ENCODE data around the gene LAPTM5.
"Not testable (repeated sequence)": the region's sequence is repeated elsewhere in the genome, so short reads cannot be mapped to it uniquely, and the experiment has no call there.

LAPTM5 gene

DNA sequence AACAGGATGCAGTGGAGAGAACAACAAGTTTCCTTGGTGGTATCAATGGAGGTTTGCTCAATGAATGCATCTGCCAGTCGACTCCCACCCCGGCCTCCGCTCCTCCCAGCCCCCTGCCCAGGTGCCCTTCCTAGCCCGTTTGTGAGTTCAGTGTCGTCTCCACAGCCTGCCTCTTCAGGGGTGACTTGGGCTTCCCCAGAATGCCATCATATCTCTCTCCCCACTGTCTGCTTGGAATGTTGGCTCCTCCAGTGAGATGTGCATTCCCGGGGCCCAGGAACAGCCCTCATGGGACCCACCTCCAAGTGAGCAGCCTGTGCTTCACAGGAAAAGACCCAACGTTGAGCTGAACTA lies 64.6 kb downstream of the LAPTM5 start:
- H3K9me3 ChIP-seq (ENCODE audit: control insufficient read depth in 1 of 2, low read length in 2 of 2), result no peaks in the 10 kb centered on the region
- H3K27me3 ChIP-seq (ENCODE audit: low read depth, low read length), result no peaks in the 10 kb centered on the region
- no peak overlapping the region for H3K4me3 ChIP-seq (ENCODE audit: low read depth in 1 of 2, low read length in 2 of 2)
- H3K4me1 ChIP-seq (ENCODE audit: control insufficient read depth in 1 of 2, insufficient read depth in 2 of 2, low read length in 2 of 2), result peaks cover 0 to 2% of the 10 kb centered on the region in 2 donors
- H3K36me3 ChIP-seq (ENCODE audit: control insufficient read depth in 1 of 2, insufficient read depth in 2 of 2, low read length in 2 of 2), result no peaks in the 10 kb centered on the region
- H3K27ac ChIP-seq (ENCODE audit: low read length), result no peak overlapping the region

DNA sequence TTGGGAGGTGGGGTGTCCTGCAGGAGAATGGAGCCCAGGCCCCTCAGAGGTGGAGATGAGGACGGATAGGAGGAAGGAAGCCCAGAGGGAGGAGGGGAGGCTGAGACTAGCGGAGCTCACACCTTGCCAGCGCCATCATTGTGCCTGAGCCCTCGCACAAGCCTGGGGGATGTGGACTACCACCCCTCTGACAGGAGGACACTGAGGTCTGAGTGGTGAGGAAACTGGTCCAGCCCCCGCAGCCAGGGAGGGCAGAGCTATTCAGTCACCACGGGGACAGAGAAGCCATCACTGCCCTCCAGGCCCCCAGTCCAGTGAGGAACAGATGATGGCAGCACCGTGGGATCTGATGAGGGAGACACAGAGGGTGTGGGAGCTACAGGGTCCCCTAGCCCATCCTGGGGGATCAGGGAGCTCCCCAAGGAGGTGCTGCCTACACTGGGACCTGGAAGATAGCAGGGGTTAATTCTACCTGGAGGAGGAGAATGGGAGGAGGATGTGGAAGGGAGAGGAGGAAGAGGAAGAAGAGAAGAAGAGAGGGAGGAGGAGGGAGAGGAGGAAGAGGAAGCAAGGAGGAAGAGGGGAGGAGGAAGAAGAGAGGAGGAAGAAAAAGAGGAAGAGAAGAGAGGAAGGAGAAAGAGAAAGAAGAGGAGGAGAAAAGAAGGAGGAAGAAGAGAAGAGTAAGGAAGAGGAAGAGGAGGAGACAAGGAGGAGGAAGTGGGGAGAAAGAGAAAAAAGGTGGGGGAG lies 65.2 kb downstream of the LAPTM5 start:
- Histone ChIP-seq H3K36me3 (ENCODE audit: control insufficient read depth in 1 of 2, insufficient read depth in 2 of 2, low read length in 2 of 2) (no peaks in the 10 kb centered on the region), H3K27ac (ENCODE audit: low read length) (no peak overlapping the region), H3K4me3 (ENCODE audit: low read depth in 1 of 2, low read length in 2 of 2) (no peak overlapping the region), H3K9me3 (ENCODE audit: control insufficient read depth in 1 of 2, low read length in 2 of 2) (no peaks in the 10 kb centered on the region), H3K27me3 (ENCODE audit: low read depth, low read length) (no peaks in the 10 kb centered on the region), H3K4me1 (ENCODE audit: control insufficient read depth in 1 of 2, insufficient read depth in 2 of 2, low read length in 2 of 2) (no peaks in the 10 kb centered on the region)

DNA sequence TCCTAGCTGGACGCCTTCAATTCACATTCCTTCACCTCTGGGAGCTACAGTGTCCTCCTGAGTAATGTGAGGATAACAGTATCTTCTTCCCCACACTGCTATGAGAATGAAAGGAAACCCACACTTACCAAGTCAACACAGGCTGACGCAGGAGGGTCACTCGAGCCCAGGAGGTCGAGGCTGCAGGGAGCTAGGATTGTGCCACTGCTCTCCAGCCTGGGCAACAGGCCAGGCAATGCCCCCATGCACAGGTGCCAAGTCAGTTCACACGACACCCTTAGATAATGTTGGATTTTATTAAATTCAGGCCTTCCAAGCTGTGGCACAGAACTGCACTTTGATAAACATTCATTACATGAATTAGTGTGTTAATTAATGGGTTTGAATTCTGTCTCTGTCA lies 66.1 kb downstream of the LAPTM5 start:
- no peaks in the 10 kb centered on the region for H3K4me1 ChIP-seq (ENCODE audit: control insufficient read depth in 1 of 2, insufficient read depth in 2 of 2, low read length in 2 of 2)
- no peaks in the 10 kb centered on the region for H3K27me3 ChIP-seq (ENCODE audit: low read depth, low read length)
- H3K4me3 ChIP-seq (ENCODE audit: low read depth in 1 of 2, low read length in 2 of 2), result no peak overlapping the region
- H3K27ac ChIP-seq (ENCODE audit: low read length), result no peak overlapping the region
- H3K36me3 ChIP-seq (ENCODE audit: control insufficient read depth in 1 of 2, insufficient read depth in 2 of 2, low read length in 2 of 2), result no peaks in the 10 kb centered on the region
- no peaks in the 10 kb centered on the region for H3K9me3 ChIP-seq (ENCODE audit: control insufficient read depth in 1 of 2, low read length in 2 of 2)

DNA sequence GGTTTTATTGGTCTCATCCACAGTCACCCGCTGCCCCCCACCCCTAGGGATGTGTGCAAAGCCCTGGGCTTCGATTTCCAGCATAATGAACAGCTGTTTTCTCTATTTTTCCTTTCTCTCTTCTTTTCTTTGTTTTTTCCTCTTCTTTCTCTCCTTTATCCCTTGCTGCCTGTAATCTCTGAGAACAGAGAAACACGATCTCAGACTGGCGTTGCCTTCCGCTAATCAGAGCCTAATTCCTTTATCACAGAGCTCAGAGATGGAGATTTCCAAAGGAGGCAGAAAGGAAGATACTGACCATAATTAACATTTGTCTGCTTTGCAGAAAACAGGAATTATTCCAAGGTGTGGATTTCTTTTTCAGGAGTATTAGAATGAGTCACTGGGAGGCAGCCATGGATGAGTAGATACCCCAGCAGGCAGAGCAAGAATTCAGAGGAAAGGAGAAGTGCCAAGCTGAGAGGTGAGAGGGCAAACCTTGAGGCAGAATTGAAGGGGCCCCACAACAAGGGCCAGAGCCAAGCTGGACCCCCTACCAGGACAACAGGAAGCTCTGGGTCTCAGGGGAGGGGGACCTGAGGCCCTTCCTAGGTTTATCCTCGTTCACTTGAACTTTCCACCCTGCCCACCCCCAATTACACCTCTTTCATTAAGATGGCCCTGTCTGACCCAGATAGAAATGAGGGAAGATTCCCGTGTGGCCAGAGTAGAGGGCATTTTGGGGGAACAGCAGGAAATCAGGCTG lies 67.5 kb downstream of the LAPTM5 start:
- no peaks in the 10 kb centered on the region for H3K27me3 ChIP-seq (ENCODE audit: low read depth, low read length)
- H3K4me1 ChIP-seq (ENCODE audit: control insufficient read depth in 1 of 2, insufficient read depth in 2 of 2, low read length in 2 of 2), result no peaks in the 10 kb centered on the region
- H3K36me3 ChIP-seq (ENCODE audit: control insufficient read depth in 1 of 2, insufficient read depth in 2 of 2, low read length in 2 of 2), result no peaks in the 10 kb centered on the region
- no peak overlapping the region for H3K27ac ChIP-seq (ENCODE audit: low read length)
- no peaks in the 10 kb centered on the region for H3K9me3 ChIP-seq (ENCODE audit: control insufficient read depth in 1 of 2, low read length in 2 of 2)
- no peak overlapping the region for H3K4me3 ChIP-seq (ENCODE audit: low read depth in 1 of 2, low read length in 2 of 2)

DNA sequence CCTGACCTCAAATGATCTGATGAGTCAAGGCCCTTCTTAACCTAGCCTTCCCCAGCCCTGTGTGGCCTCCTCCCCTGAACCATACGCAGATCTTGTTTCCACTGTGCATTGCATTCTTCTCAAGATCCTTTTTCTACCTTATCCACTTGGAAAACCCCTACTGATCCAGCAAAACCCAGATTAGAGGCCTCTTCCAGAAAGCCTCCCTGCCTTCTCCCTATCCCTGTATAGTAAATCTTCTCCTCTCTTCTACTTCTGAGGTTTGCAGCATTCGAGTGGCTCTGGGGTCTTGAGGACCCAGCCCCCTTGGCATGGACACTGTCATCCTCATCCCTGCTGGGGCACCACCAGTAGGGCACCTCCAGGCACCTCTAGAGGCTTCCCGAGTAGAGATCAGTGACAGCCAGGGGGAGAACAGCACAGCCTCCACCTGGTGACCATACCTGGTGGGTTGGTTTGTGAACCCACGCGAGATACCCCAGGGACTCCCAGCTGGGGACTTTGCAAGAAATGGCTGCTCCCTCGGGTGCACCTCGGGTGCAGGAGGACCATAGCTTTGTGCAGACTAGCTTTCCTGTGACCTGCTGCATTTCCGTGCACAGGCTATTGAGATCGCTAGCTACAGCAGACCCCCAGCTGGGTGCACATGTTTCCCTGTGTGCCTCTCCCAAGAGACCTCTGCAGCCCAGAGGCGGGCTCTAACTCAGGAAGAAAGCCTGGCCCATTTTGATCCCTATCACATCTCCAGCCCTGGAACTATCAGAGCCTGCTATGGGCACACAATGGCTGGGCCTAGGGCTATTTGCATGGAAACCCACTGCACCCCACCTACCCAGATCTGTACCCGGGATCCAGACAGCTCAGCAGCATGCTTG lies 68.4 kb downstream of the LAPTM5 start:
- H3K27me3 ChIP-seq (ENCODE audit: low read depth, low read length), result peaks cover 9% of the 10 kb centered on the region

DNA sequence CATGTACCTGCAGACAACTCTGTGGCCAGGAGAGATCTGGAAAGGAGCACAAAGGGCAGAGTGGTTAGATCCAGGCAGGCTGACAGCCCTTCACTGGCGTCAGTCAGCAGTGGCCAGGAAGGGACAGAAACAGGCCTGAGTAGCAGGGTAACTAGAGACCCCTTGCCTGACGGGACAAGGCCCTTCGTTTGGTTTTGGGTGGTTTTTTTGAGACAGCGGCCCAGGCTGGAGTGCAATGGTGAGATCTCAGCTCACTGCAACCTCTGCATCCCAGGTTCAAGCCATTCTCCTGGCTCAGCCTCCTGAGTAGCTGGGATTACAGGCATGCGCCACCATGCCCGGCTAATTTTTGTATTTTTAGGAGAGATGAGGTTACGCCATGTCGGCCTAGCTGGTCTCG lies 69.1 kb downstream of the LAPTM5 start:
- H3K36me3 ChIP-seq (ENCODE audit: control insufficient read depth in 1 of 2, insufficient read depth in 2 of 2, low read length in 2 of 2); H3K9me3 ChIP-seq (ENCODE audit: control insufficient read depth in 1 of 2, low read length in 2 of 2); H3K4me3 ChIP-seq (ENCODE audit: low read depth in 1 of 2, low read length in 2 of 2); H3K27ac ChIP-seq (ENCODE audit: low read length); H3K4me1 ChIP-seq (ENCODE audit: control insufficient read depth in 1 of 2, insufficient read depth in 2 of 2, low read length in 2 of 2): not testable (repeated sequence)
- peaks cover 15% of the 10 kb centered on the region for H3K27me3 ChIP-seq (ENCODE audit: low read depth, low read length)

More for the DNA sequence above, 68.4 kb downstream of the LAPTM5 start:
- H3K9me3 ChIP-seq (ENCODE audit: control insufficient read depth in 1 of 2, low read length in 2 of 2), result no peaks in the 10 kb centered on the region
- H3K27ac ChIP-seq (ENCODE audit: low read length), result no peak overlapping the region
- H3K4me3 ChIP-seq (ENCODE audit: low read depth in 1 of 2, low read length in 2 of 2), result no peak overlapping the region
- no peaks in the 10 kb centered on the region for H3K4me1 ChIP-seq (ENCODE audit: control insufficient read depth in 1 of 2, insufficient read depth in 2 of 2, low read length in 2 of 2)
- no peaks in the 10 kb centered on the region for H3K36me3 ChIP-seq (ENCODE audit: control insufficient read depth in 1 of 2, insufficient read depth in 2 of 2, low read length in 2 of 2)

DNA sequence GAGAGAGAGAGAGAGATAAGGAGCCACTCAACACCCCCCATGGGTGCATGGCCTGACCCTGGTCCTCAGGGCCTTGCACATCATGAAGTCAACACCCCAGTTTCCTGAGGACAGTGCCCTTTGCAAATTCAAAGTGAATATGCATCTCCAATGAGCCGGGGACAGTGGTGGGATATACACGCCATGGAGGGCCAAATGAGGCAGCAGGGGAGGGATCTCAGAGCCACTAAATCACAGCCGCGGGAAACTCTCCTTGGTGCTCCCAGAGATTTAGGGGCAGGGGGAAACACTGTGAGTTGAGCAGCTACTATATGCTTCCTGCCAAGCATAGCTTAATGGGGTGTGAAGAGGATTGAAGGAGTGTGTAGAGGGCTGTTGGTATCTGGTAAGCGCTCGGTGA lies 69.7 kb downstream of the LAPTM5 start:
- no peaks in the 10 kb centered on the region for H3K9me3 ChIP-seq (ENCODE audit: control insufficient read depth in 1 of 2, low read length in 2 of 2)
- H3K27ac ChIP-seq (ENCODE audit: low read length), result no peak overlapping the region
- H3K27me3 ChIP-seq (ENCODE audit: low read depth, low read length), result peaks cover 16% of the 10 kb centered on the region

DNA sequence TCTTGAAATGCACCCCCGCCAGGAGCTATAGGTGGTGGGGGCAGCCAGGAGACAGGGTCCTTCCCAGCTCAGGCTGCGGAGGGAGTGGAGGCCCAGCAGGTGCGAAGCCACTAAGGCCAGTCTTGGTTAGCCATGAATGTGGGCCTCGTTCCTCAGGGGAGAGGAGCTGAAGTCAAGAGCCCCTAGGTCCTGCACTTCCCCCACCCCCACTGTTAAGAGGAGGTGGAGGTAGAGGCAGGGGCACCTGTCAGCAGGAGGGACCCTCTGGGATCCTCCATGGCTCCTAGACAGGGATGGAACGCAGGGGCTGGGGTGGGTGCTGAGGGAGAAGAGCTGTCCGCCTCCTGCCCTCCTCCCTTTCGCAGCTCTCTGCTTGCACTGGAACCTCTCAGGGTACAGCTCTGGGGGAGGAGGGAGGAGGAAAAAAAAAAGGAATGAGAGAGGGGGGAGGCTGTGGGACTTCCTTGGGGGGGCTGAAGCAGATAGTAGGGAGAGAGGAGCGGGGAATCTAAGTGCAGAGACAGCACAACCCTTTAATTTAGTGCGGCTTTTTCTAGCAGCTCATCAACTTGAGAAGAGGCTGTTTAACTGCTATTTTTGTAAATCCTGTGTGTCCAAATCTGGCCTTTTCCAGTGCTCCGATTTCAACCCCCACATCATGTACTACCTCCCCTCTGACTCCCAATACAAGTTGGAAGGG lies 71.2 kb downstream of the LAPTM5 start:
- Histone ChIP-seq H3K27ac (ENCODE audit: low read length) (no peak overlapping the region), H3K36me3 (ENCODE audit: control insufficient read depth in 1 of 2, insufficient read depth in 2 of 2, low read length in 2 of 2) (no peaks in the 10 kb centered on the region), H3K4me3 (ENCODE audit: low read depth in 1 of 2, low read length in 2 of 2) (no peak overlapping the region), H3K9me3 (ENCODE audit: control insufficient read depth in 1 of 2, low read length in 2 of 2) (no peaks in the 10 kb centered on the region), H3K4me1 (ENCODE audit: control insufficient read depth in 1 of 2, insufficient read depth in 2 of 2, low read length in 2 of 2) (no peaks in the 10 kb centered on the region), H3K27me3 (ENCODE audit: low read depth, low read length) (peaks cover 16% of the 10 kb centered on the region)

More for the DNA sequence above, 69.7 kb downstream of the LAPTM5 start:
- Histone ChIP-seq H3K4me3 (ENCODE audit: low read depth in 1 of 2, low read length in 2 of 2) (no peak overlapping the region), H3K4me1 (ENCODE audit: control insufficient read depth in 1 of 2, insufficient read depth in 2 of 2, low read length in 2 of 2) (no peaks in the 10 kb centered on the region), H3K36me3 (ENCODE audit: control insufficient read depth in 1 of 2, insufficient read depth in 2 of 2, low read length in 2 of 2) (no peaks in the 10 kb centered on the region)

DNA sequence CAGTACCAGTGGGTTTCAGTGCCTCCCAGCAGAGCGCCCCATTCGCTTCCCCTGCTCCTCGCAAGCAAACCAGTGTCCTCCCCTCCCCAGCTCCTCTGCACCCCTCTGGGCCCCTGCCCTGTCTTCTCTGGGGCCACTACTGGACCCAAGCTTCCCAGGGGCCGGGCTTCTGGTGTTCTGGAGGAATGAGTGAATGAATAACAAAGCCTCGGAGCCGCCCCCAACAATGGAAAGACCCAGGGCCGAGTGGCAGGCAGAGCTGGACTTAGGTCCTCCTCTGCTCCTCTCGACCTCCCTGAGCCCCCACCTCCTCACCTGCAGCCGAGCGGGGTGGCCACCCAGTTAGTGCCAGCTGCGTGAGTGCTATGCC lies 71.8 kb downstream of the LAPTM5 start:
- Histone ChIP-seq H3K36me3 (ENCODE audit: control insufficient read depth in 1 of 2, insufficient read depth in 2 of 2, low read length in 2 of 2) (no peaks in the 10 kb centered on the region), H3K27ac (ENCODE audit: low read length) (no peak overlapping the region), H3K4me3 (ENCODE audit: low read depth in 1 of 2, low read length in 2 of 2) (no peak overlapping the region), H3K9me3 (ENCODE audit: control insufficient read depth in 1 of 2, low read length in 2 of 2) (no peaks in the 10 kb centered on the region), H3K4me1 (ENCODE audit: control insufficient read depth in 1 of 2, insufficient read depth in 2 of 2, low read length in 2 of 2) (no peaks in the 10 kb centered on the region), H3K27me3 (ENCODE audit: low read depth, low read length) (peaks cover 16% of the 10 kb centered on the region)

DNA sequence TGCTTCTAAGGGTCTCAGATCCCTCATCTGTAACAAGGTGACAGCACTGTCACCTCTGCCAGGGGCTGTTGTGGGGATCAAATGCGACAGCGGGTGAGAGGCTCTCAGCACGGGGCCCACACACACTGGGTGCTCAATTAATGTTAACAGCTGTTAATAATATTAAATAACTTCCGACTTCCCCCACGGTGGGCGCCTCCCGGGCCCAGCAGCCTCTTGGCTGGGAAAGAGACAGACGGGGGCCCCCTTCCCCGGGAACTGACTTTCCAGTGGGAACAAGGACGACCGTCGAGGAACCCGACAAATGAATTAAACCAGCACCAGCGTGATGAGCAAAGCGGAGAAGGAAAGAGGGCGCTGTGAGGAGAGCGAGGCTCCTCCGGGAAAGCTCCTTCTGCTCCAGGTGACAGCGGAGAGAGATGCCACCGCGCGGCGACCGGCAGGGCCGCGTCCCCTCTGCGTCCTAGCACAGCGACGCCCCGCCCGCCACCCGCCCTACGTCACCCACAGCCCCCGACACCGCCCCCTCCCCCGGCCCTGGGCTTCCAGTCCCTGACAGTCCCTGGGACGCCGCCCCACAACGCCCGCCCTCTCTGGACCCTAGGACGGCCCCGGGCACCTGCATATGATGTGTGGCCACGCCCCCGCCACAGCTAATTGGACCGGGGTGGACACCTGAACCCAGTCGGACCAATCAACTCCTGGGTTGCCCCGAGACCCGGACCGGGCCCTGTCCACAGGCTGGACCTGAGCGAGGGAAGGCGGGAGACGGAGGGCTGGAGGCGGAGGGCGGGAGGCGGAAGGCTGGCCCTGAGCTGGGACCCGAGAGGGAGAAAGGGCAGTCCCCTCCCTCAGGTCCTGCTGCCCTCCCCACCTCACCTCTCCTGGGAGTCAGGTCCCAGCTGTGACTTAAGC lies 72.4 kb downstream of the LAPTM5 start:
- no peaks in the 10 kb centered on the region for H3K36me3 ChIP-seq (ENCODE audit: control insufficient read depth in 1 of 2, insufficient read depth in 2 of 2, low read length in 2 of 2)
- H3K9me3 ChIP-seq (ENCODE audit: control insufficient read depth in 1 of 2, low read length in 2 of 2), result no peaks in the 10 kb centered on the region
- H3K27me3 ChIP-seq (ENCODE audit: low read depth, low read length), result peaks cover 16% of the 10 kb centered on the region
- H3K4me3 ChIP-seq (ENCODE audit: low read depth in 1 of 2, low read length in 2 of 2), result no peak overlapping the region
- H3K27ac ChIP-seq (ENCODE audit: low read length), result no peak overlapping the region
- no peaks in the 10 kb centered on the region for H3K4me1 ChIP-seq (ENCODE audit: control insufficient read depth in 1 of 2, insufficient read depth in 2 of 2, low read length in 2 of 2)
